NCI-H146 (cell line): ENCODE results near the gene WNT3.
"Not testable (repeated sequence)": the region's sequence is repeated elsewhere in the genome, so short reads cannot be mapped to it uniquely, and the experiment has no call there.

ENCODE experiments used
- DNase-seq: peaks from one replicate; lab custom pipeline; 2025; lab: John Stamatoyannopoulos, UW

Gene WNT3

DNA sequence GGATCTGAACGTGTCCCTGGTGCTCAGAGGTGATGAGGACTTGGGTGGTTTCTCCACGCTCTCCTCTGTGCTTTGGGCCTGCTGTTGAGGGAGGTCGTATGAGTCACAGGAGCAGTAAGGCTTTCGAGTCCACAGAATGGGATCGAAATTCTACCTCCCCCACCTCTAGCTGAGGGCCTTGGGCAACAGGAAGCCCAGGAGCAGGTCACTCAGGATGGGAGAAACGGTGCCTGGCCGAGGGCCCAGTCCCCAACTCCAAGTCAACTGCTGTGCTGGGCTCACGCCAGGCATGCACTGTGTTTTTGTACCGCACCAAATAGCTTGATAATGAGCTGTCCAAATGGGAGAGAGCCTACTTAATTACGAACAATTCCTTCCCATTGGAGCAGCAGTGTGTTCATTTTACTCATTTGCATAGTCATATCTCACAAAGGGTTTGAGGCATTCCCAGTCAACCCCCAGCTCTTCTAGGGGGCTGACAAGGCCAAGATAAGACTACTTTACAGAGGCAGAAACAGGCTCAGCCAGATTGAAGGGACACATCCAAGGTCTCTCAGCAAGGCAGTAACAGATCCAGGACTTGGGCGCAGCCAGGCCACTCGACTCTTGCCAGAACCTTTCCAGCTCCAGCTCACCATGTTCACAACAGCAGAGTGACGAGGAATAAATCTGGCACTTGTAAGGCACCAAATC, 53.6 kb downstream of the WNT3 start:
- no peak for DNase-seq

DNA sequence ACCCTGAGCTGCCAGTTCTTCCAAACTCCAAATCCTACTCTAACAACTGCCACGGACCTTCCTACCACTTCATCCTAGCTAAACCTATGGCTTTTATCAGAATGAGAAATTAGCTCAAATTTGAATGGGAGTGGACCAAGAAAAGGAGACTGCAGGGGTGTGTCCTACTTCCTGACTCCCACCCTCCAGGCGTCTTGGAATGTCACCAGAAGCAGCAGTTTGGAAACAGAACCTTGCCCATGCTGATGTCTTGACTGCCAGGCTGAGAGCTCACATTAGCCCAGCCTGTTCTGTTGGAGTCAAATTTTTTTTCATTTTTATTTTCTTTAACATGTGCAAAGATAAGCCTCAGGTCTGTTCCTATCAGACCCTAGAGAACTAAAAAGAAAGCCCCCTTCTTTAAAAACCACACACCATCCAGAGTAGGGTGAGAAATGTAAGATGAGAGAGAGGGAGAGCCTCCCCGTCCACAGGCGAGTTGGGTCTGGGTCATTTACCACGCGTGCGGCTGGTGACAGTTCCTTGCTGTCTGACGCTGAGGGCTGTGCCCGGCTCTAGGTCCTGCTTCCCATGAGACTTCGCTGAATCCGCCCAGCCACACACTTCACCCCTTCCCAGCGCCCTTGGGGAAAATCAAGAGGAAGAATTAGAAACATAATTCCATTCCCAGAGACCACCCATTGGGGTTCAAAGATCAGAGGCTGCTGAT, 54.3 kb downstream of the WNT3 start:
- DNase-seq = no peak

DNA sequence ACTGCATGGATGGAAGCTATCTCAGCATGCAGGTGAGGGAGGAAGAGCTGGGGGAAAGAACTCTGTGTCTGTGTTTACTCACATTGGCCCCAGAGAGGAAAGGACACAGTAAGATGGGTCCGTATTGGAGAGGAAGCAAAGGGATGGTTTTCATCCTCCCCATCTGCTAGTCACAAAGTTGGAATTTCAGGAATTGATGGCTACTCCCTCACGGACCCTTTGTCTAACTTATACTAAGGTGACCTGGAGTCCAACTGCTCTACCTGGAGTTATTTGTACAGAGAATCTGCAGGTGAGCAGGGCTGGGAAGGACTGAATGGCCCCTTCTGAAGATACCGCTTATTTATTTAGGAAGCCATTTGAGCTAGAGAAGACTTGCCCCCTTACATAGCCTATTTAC, 55.1 kb downstream of the WNT3 start:
- no peak for DNase-seq

DNA sequence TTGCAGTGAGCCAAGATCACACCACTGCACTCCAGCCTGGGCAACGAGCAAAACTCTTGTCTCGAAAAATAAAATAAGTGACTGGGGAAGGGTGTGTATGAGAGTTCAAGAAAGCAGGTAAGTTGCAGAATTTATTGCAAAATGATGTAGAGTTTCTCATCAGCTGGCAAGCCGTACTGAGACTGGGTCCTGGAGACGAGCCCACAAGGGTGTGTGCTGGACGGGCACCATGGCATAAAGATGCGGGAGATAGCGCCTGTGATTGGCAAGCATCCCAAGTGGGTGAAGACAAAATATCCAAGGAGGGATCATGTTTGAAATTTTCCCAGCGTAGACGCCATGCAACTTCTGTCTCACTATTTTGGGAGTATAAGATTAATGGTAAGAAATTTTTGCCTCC, 59.4 kb downstream of the WNT3 start:
- DNase-seq = no peak

DNA sequence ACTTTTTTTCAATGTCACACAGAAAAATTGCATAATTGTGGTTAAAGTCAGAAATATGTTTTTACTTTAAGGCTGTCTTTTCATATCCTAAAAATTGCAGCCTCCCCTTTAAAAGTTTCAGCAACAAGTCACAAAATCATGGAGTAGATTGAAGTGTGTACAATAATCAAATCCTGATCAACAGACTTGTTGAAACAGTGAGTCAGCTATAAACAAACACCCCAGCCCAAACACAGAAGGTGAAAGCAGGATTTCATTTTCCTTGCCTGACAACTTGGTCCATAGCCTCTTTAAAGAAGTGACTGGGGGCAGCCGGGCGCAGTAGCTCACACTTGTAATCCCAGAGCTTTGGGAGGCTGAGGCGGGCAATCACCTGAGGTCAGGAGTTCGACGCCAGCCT, 59.9 kb downstream of the WNT3 start:
- DNase-seq = no peak

DNA sequence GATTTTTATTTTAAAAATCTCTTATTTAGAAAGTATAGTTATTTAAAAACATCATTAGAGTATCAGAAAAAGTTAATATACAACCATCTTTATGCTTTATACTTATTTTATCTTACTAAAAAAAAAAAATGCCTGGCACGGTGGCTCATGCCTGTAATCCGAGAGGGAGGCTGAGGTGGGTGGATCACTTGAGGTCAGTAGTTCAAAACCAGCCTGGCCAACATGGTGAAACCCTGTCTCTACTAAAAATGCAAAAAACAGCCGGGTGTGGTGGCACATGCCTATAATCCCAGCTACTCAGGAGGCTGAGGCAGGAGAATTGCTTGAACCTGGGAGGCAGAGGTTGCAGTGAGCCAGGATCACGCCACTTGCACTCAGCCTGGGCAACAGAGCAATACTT, 60.9 kb downstream of the WNT3 start:
- not testable (repeated sequence) for DNase-seq

DNA sequence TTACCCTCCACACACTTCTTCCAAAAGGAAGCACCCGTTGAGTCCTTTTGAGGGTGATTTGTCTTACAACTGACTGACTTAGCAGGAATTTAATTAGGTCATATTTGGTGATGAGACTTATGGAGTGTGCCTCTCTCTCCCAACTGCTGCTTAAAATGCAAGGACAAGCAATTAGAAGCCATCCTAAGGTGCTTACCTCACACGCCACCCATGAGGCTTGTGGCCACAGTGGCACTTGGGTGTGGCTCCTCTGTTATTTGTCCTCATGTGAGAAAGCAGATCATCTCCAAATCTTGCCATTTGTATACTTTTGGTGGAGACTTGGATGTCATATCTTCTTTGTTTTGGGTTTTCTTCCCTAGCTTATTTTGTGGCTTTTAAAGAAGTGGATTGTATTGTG, 61.6 kb downstream of the WNT3 start:
- DNase-seq = no peak

DNA sequence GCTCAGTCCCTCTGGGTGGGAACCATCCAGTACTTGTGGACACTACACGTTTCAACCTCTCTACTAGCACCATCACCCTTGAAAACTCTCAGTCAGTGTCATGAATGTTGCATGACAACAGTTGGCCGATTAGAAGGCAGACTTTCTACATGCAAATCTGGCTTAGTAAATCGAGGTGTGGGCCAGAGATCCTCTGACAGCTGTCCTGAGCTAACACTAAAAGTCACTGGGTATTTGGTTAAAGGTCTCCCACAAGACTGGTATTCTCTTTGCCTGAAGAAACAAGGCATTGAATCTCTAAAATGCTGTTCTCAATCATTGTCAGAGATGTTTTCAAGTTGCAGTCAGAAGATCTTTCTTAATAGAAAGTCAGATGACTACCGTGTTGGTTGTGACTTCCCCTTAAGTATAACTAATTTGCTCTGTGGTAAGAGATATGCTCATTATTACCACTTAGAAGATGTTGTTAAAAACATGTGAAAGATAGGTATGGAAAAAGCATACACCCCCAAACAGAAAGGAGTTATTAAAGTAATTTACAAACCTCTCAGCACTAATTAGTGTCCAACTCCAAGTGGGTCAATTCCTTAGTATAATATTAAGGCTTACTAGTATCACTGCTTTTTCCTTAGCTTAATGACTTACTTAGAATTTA, 62.3 kb downstream of the WNT3 start:
- DNase-seq = no peak

DNA sequence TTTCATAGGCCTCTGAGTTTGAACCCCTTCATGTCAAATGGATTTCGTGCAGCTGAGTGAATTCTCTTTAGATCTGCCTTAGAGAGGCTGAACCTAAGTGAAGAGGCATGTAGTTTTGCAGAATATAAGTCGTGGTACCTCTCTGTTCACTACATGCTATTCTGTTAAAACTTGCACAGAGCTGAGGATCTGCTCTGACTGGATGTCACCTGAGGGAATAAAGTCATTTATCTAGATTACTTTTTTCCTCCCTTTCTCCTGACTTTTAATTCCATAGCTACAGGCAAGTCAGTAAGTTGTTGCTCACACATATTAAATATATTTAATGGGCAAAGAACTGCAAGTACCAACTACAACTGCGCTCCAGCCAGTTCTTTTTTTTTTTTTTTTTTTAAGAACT, 64.7 kb downstream of the WNT3 start:
- DNase-seq = no peak

DNA sequence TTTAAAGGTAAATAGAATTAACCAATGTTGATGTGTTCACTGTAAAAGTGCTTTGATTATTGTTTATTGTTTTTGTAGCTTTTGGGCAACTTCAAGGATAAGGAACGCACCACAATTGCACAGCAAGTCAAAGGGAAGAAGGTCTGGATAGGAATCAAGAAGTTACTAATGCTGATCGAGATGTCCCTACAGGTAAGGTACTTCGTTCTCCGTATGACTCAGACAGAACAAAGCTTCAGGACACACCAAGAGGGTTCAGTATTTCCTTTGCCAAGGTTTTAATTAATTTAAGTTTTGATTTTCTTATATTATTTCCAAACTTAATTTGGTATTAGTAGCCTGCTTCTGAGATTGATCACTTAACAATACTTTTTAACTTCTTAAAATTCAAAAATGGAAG, 67.1 kb downstream of the WNT3 start:
- no peak for DNase-seq

DNA sequence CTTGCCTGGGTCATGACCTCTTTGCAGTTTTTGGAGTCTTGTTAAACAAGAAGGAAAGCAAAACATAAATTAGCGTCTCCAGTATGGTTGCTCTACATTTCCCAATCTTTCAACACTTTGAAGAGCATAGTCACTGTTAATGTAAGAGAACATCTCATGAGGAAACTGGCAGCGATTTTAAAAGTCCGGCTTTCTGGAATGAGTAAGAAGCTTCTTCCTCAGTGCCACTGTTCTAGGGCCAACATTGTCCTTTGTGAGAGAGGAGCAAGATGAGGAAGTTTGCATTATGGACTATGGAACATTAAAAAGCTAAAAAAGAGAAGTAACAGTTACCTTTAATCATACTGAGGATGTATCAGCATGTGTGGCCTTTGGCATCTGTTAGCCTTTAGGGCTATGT, 73.1 kb downstream of the WNT3 start:
- no peak for DNase-seq

DNA sequence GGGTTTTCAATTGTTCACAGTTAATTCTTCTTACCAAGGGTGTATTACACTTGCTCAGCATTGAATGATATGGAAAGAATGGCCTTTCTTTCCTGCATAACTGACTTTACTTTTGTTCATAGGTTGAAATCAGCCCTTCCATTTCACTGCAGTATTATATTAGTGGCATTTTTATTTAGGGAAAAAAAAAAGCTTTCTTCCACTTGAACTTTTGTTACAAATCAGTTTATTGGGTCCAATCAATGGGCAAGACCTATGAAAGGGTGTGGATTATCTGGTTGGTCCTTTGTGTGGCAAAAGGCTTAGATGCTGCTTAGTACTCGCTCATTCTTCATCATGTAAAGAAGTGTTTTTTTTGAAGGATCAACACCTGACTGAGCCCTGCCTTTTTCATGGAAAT, 74.1 kb downstream of the WNT3 start:
- no peak for DNase-seq

DNA sequence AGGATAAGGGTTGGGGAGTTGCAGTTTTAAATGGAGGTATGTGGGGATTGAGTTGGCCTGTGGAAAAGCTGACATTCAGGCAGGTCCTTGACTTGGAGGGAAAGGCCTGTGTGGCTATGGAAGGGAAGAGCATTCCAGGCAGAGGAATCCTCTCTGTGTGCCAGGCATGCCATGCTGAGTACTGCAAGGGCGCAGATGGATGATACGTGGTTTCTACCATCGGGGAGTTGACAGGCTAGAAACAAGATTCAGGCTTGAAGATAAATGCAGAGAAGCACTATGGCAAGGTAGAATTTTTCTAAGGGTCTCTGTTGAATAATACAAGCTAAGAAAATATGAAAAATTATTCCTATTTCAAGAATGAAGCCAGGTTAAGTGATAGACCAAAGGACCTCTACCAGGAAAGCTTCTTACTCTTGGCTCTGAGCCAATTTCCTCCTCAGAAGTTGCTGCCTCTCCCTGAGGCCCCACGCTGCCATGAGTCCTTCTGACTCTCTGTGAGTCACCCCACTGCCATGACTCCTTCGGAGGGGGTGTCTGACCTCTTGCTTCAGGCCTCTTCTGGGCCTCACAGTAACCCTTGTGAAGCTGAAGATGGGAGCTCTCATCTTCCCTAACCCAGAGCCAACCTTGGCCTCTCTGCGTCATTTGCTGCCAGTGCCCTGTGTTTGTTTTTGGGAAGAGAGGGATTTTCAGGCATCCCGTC, 75.8 kb downstream of the WNT3 start:
- DNase-seq = peak; percentile 21

DNA sequence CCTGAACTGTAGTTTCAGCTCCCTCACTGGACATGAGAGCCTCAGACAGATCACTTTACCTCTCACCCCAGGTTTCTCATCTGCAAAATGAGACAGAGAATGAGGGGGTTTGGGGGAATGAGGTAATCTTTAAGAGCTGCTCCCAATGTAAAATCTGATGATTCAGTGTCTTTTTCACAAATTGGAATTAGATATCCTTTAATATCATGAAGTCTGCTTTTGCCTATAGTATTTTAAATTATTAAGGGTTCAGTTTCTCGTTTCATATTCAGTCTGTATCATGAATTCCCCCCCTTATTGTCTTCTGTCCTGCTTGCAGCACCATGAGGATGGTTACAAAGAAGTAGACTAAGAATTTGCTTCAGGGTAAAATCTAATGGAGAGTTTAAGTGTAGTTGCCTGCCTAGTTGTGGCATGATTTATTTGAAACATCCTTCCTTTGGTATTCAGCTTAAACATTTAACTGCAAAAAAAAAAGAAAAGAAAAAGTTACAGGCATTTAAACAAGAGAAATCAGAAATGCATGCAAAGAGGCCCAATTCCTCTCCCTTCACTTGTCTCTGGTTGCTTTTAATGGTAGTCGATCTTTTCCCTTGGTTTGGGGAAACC, 77.3 kb downstream of the WNT3 start:
- no peak for DNase-seq

DNA sequence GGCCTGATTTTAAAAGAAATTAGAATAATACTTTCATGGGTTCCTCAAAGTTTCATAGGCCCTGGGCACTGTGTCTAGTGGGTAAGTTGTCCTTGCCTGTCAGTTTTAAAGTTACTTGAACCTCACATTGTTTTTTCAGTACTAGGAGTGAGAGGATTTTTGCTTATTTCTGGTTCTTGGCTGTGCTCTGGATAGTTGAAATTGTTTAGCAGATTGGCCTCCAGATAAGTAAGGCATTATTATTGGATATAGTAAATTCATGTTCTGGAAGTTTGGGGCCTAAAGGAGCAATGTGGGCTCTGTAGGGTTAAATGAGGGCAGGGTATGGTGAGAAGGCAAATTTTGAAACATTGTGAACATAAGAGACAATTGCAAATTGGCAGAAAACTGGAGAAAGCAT, 78.5 kb downstream of the WNT3 start:
- no peak for DNase-seq

DNA sequence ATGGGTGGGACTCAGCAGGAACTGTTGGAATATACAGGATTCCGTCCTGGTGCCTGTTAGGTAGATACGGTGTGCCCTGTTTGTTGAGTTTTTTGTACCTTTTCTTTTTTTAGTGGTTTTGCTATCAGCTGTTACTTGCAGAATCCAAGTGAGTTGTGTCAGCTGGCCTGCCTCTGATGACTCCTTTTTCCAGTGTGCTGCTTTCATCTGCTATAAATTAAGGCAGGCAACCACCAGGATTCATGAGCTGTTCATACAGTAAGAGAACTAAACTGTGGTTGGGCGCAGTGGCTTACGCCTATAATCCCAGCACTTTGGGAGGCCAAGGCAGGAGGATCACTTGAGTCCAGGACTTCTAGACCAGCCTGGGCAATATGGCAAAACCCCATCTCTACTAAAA, 79.9 kb downstream of the WNT3 start:
- no peak for DNase-seq

DNA sequence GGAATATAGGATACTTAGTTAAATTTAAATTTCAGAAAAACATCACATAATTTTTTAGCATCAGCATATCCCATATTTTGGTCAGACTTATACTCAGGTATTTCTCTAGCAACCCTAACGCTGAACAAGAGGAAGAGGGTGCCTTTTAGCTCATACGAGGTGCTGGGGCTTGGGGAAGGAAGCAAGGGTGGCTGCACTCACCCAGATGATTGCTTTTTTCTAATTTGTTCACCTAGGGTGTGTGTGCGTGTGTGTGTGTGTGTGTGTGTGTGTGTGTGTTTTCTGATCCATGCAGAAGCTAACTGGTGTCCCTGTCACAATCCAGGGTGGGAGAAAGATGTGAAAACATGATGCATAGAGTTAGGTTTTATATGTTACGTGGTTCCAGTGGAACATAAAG, 81.2 kb downstream of the WNT3 start:
- DNase-seq = no peak

DNA sequence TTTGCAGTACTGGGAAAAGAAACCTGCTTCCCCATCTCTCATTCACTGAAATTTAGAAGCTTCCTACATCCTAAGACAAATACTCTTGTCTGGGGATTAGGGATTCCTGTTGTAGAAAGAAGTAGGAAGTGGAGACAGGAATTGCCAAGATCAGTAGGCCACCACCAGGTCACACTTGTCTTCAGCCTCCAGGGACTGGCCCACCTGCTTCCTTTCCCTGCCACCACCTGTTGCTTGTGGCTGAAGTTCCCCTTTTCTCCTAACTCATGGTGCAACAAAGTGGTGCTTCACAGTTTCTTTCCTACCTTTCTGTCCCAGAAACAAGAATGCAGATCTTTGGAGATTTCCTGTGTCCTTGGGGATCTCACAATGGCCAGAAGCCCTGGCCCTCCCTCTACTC, 82.4 kb downstream of the WNT3 start:
- DNase-seq = no peak

DNA sequence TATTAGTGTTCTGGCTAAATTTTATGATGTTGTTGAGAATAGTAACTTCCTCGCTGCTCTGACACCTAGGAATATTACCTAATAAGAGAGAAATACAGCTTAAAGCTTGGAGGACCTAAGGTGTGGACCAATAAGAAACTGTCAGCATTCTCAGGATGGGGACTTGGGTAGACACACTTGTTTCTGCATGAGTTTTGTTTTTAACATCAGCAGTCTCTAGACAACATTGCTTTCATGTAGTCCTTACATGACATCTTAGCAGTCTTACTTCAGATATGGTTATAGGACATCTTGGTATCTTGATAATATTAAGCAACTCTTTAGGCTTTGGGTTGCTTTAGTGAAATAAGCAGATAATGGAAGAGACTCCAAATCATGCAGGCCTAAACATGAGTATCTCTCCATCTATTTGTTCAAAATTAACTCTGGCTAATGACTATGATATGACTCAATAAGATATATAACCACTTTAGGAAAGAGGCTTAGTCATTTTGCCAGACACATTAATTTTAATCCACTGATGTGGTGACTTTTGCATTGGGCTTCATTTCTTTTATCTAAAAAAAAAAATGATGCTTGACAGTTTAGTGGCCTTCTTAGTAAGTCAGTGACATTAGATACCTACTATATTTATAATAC, 84.5 kb downstream of the WNT3 start:
- DNase-seq = no peak

DNA sequence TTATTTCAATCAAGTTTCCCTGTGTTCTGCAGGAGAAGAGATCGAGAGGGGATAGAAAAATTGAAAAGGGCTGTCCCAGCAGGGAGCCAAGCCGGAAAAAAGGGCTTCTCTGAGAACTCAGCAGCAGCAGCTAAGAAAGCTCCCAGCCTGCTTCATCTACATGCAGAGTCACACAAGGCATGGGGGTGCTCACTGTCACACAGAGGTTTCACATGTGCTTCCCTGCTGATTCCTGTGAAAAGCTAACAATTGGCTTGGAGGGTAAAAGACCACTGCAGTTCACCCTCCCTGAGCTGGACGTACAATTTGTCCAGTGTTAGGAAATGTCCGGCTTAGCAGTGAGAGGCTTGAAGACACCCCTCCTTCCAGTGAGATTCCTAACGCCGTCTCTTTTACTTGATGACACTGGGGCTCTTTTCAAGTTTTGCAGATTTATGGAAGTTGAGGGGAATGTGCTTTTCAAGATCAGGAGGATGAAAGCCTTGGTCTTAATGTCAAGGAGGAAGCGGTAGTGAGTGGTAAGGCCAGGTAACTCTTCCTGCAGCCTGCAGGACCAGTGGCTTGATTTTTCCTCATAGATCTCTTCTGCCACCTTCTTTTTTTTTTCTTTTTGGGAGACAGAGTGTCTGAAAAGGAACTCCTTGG, 85.6 kb downstream of the WNT3 start:
- DNase-seq = no peak

DNA sequence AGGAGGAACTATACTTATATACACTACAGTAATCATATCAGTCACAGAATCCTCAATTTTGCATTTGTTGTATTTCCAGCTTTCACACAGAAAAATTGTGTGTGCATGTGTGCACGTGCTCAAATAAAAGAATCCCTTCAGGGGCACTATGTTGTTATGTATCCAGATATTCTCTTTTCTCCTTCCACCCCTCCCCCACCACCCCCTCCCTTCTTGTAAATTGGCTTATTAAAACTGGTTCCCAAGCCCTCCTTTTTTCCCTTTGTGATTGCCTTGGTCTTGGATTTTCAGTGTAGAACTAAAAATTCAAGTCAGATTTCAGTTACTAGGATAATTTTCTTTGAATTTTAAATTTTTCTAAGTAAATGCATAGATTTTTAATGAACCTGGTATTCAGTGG, 86.3 kb downstream of the WNT3 start:
- DNase-seq = no peak
